SK-N-SH (cell line): ENCODE measurements around the gene PCGF3. TPM values are rescaled to one million over a fixed set of nuclear protein-coding genes. Genes with fewer than 3 reads are reported as not detected.

Experiments
- CTCF ChIA-PET: fragments of 300-600, 350-600 bp; formaldehyde crosslinking; extraction: SDS; loops from one replicate; lab custom pipeline; 2021; lab: Yijun Ruan, JAX
- POLR2A ChIA-PET: fragments of 350-600 bp; sonication (Branson Sonifier 250); formaldehyde crosslinking; extraction: SDS; loops from one replicate; lab custom pipeline; 2020; ENCODE audit warnings: antibody characterized with exemption, inconsistent platforms; lab: Yijun Ruan, JAX
- DNase-seq: peaks from one replicate; pipeline ENCODE4 v3.0.0; 2012
- H2AFZ ChIP-seq: fragments of 200-600 bp; sonication (generic); 2 replicates; pipeline ENCODE4 v1.8.1; 2016; ENCODE audit warnings: antibody characterized with exemption, mild to moderate bottlenecking, low read depth
- H3F3A ChIP-seq: fragments of 200-600 bp; sonication (generic); replicated peaks from 2 replicates; pipeline ENCODE3; 2016; ENCODE audit warnings: antibody characterized with exemption, mild to moderate bottlenecking; ENCODE audit not compliant: insufficient read depth
- H3K27ac ChIP-seq, 2 experiments: fragments of 200-500 bp in 1 of 2; fragments of 200-600 bp in 1 of 2; sonication (Bioruptor generic) in 1 of 2; sonication (generic), shearing (Covaris generic) in 1 of 2; 2 replicates each; pipeline versions ENCODE4 v1.5.1 to v1.6.1; 2014 to 2016; ENCODE audit warnings: low read depth in 2 of 2, inconsistent platforms in 1 of 2, low read length in 1 of 2, mild to moderate bottlenecking in 1 of 2, mixed read lengths in 1 of 2
- H3K27me3 ChIP-seq: fragments of 200-600 bp; sonication (generic), shearing (Covaris generic); 2 replicates; pipeline ENCODE4 v1.6.1; 2016; ENCODE audit warnings: mixed run types; ENCODE audit not compliant: insufficient read depth
- H3K36me3 ChIP-seq, 2 experiments: fragments of 200-500 bp in 1 of 2; fragments of 200-600 bp in 1 of 2; sonication (Bioruptor generic) in 1 of 2; sonication (generic) in 1 of 2; replicated peaks in 1 of 2; 2 replicates each; pipeline versions ENCODE3 to v1.5.1; 2014 to 2016; ENCODE audit warnings: low read length in 1 of 2, mild to moderate bottlenecking in 1 of 2; ENCODE audit not compliant: insufficient read depth in 2 of 2, control insufficient read depth in 1 of 2
- H3K4me1 ChIP-seq, 2 experiments: fragments of 200-500 bp in 1 of 2; fragments of 200-600 bp in 1 of 2; sonication (Bioruptor generic) in 1 of 2; sonication (generic), shearing (Covaris generic) in 1 of 2; 2 replicates each; pipeline versions ENCODE4 v1.5.1 to v1.6.1; 2014 to 2016; ENCODE audit warnings: low read depth in 1 of 2, low read length in 1 of 2, mixed run types in 1 of 2; ENCODE audit not compliant: insufficient read depth in 2 of 2, control insufficient read depth in 1 of 2
- H3K4me2 ChIP-seq: fragments of 200-600 bp; sonication (generic), shearing (Covaris generic); 2 replicates; pipeline ENCODE4 v1.6.1; 2017; ENCODE audit warnings: mixed run types
- H3K4me3 ChIP-seq, 2 experiments: fragments of 200-500 bp in 1 of 2; fragments of 200-600 bp in 1 of 2; sonication (Bioruptor generic) in 1 of 2; sonication (generic), shearing (Covaris generic) in 1 of 2; 2 replicates each; pipeline versions ENCODE4 v1.5.1 to v1.8.1; 2014 to 2016; ENCODE audit warnings: low read depth in 2 of 2, inconsistent platforms in 1 of 2, low read length in 1 of 2, mild to moderate bottlenecking in 1 of 2, mixed read lengths in 1 of 2, moderate library complexity in 1 of 2
- H3K79me2 ChIP-seq: fragments of 200-600 bp; sonication (generic); 2 replicates; pipeline ENCODE4 v1.8.1; 2017; ENCODE audit warnings: mild to moderate bottlenecking; ENCODE audit not compliant: insufficient read depth
- H3K9ac ChIP-seq: fragments of 200-600 bp; sonication (generic); 2 replicates; pipeline ENCODE4 v1.6.1; 2017; ENCODE audit warnings: mixed run types
- H3K9me2 ChIP-seq: fragments of 200-600 bp; sonication (generic); 2 replicates; pipeline ENCODE4 v1.6.1; 2017; ENCODE audit warnings: mixed run types
- H3K9me3 ChIP-seq: fragments of 200-600 bp; sonication (generic); 2 replicates; pipeline ENCODE4 v1.6.1; 2017; ENCODE audit warnings: mixed run types, mild to moderate bottlenecking, moderate library complexity
- H4K20me1 ChIP-seq: fragments of 200-600 bp; sonication (generic); 2 replicates; pipeline ENCODE4 v1.6.1; 2017; ENCODE audit warnings: mild to moderate bottlenecking, mixed run types; ENCODE audit not compliant: insufficient read depth
- CHD2 ChIP-seq: fragments of 150-350 bp; IDR thresholded peaks from 2 replicates; pipeline ENCODE4 v1.6.1; 2018; ENCODE audit warnings: low read length; ENCODE audit not compliant: partially characterized antibody
- ELF1 ChIP-seq: IDR thresholded peaks from 2 replicates; pipeline ENCODE4 v1.4.0; 2012
- EZH2phosphoT487 ChIP-seq: fragments of 200-600 bp; sonication (generic); IDR thresholded peaks from 2 replicates; pipeline ENCODE4 v1.6.1; 2017; ENCODE audit warnings: low read depth, mixed run types, mild to moderate bottlenecking, antibody characterized with exemption, moderate library complexity, borderline replicate concordance
- FOSL2 ChIP-seq: IDR thresholded peaks from 2 replicates; pipeline ENCODE4 v1.4.0; 2012; ENCODE audit warnings: low read depth, mild to moderate bottlenecking, moderate library complexity, borderline replicate concordance
- FOXJ3 ChIP-seq: sonication (generic); formaldehyde crosslinking; IDR thresholded peaks from 2 replicates; pipeline ENCODE4 v1.5.1; 2020; ENCODE audit warnings: mild to moderate bottlenecking, missing genetic modification reagents
- GABPA ChIP-seq: IDR thresholded peaks from 2 replicates; pipeline ENCODE4 v1.4.0; 2012; ENCODE audit warnings: low read depth, mild to moderate bottlenecking
- JUND ChIP-seq: IDR thresholded peaks from 2 replicates; pipeline ENCODE4 v1.4.0; 2012
- MEF2A ChIP-seq: IDR thresholded peaks from 2 replicates; pipeline ENCODE4 v1.4.0; 2012; ENCODE audit warnings: low read depth, borderline replicate concordance
- MXI1 ChIP-seq: IDR thresholded peaks from 2 replicates; pipeline ENCODE4 v1.6.1; 2012; ENCODE audit warnings: mild to moderate bottlenecking, low read depth, low read length, improper control_type of control experiment
- NFIC ChIP-seq: IDR thresholded peaks from 2 replicates; pipeline ENCODE4 v1.4.0; 2012; ENCODE audit warnings: borderline replicate concordance
- NRF1 ChIP-seq: IDR thresholded peaks from 2 replicates; pipeline ENCODE4 v1.6.1; 2012; ENCODE audit warnings: low read depth, mild to moderate bottlenecking, low read length
- PBX3 ChIP-seq: IDR thresholded peaks from 2 replicates; pipeline ENCODE4; 2012
- POLR2AphosphoS5 ChIP-seq: IDR thresholded peaks from 2 replicates; pipeline ENCODE4 v1.6.1; 2012; ENCODE audit warnings: low read depth, low read length
- RAD21 ChIP-seq: IDR thresholded peaks from 2 replicates; pipeline ENCODE4 v1.6.1; 2012; ENCODE audit warnings: mild to moderate bottlenecking, low read length
- TCF12 ChIP-seq: IDR thresholded peaks from 2 replicates; pipeline ENCODE4 v1.4.0; 2012
- TEAD4 ChIP-seq: IDR thresholded peaks from 2 replicates; pipeline ENCODE4 v1.4.0; 2012; ENCODE audit warnings: mild to moderate bottlenecking, borderline replicate concordance; ENCODE audit not compliant: insufficient read depth
- USF1 ChIP-seq: IDR thresholded peaks from 2 replicates; pipeline ENCODE4 v1.4.0; 2012; ENCODE audit warnings: low read depth, borderline replicate concordance
- YY1 ChIP-seq: IDR thresholded peaks from 2 replicates; pipeline ENCODE4 v1.4.0; 2012; ENCODE audit warnings: low read depth, mild to moderate bottlenecking
- WGBS: methylation state at CpG from one replicate; pipeline ENCODE4 v1.1.6; 2017; ENCODE audit warnings: low lambda C conversion rate; 5-methylcytosine and 5-hydroxymethylcytosine counted together
- polyA plus RNA-seq, 3 experiments: library from polyadenylated mRNA; depleted of rRNA; stranded (reverse); fragments of >200 nt; gene quantifications; 2 replicates each; pipeline ENCODE4 v1.2.3, GENCODE V29; 2012
- TF ChIP-seq, protein P1 (sequence below): IDR thresholded peaks from 2 replicates; pipeline ENCODE4 v1.4.0; 2012; ENCODE audit warnings: low read depth, borderline replicate concordance
- TF ChIP-seq, protein P2 (sequence below): fragments of 200-600 bp; sonication (generic); IDR thresholded peaks from 2 replicates; pipeline ENCODE4 v1.6.1; 2017; ENCODE audit warnings: antibody characterized with exemption, mild to moderate bottlenecking, moderate library complexity

Gene PCGF3
- polyA plus RNA-seq, 1 of the 3 experiments (the other 2 are of a cell fraction), result 44.8 TPM

GRCh38 chr4:793941-794621 is 88.4 kb downstream of the PCGF3 start (continued):
- no peak for TF ChIP-seq ELF1
- no peak for TF ChIP-seq NFIC

DNA sequence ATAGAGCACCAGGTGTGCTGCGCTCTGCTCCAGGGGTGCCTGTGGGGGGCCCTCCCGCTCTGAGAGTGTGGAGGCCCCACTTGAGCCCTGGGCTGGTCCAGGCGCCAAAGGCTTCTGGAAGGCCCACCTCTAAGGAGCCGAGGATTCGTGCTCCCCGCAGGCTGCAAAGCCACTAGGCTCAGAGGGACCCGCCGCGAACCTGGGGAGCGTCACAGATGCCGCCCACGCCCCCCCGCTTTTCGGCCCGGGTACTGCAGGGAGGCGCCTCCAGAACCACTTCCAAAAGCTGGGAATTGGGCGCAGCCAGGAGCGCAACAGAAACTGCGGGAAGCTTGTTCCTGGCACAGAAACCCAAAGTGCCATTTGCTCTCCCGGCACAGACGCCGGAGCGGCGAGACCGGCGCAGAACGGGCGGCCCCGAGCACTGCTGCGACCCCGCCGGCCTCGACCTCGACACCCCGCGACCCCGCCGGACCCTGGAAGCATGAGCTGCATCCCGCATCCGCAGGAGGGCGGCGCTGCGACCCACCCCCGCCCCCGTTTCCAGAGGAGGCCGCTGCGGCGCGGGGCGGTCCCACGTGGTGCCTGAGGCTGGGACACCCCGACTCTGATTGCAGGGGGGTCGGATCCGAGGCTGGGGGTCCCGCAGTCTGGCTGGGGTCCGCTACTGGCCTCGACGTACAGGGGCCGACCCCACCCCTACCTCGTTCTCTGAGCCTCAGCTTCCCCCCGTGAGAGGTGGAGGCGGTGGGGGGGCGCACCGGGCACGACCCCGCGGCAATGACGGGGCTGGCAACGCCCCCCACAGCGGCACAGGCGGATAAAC is 89.5 kb downstream of the PCGF3 start:
- WGBS, result 68% methylated on average over 28 of the region's 71 CpGs
- CTCF ChIA-PET, result interaction anchor here (0.9 to 2.3 kb wide), 3 partner anchors 12 to 137 kb away, joined by 3 to 7 read pairs (median 3); partner anchors contain the start of genes GAK and TMEM175
- Histone ChIP-seq H3K79me2 (no peaks in the 10 kb centered on the region), H3K9me2 (no peaks in the 10 kb centered on the region), H3K4me2 (no peak overlapping the region), H3K4me1 (peaks cover 0 to 2% of the 10 kb centered on the region in 2 experiments; a peak in 1 of 4 replicates), H3F3A (no peaks in the 10 kb centered on the region), H3K27ac (no peak overlapping the region), H3K9ac (no peak overlapping the region), H3K36me3 (no peaks in the 10 kb centered on the region), H3K4me3 (no peak overlapping the region), H3K9me3 (no peaks in the 10 kb centered on the region), H2AFZ (no peak overlapping the region), H3K27me3 (0 out of 2 replicates have a peak, but pooled peaks cover 5% of the 10 kb centered on the region), H4K20me1 (no peaks in the 10 kb centered on the region)
- DNase-seq, result no peak
- POLR2A ChIA-PET, result no interaction called here
- no peak for TF ChIP-seq NFIC
- no peak for TF ChIP-seq RAD21
- TF ChIP-seq PBX3, result no peak
- TF ChIP-seq GABPA, result no peak
- TF ChIP-seq TCF12, result no peak
- no peak for TF ChIP-seq NRF1
- no peak for TF ChIP-seq FOSL2
- TF ChIP-seq POLR2AphosphoS5, result no peak
- no peak for TF ChIP-seq FOXJ3 (CRISPR knock-in tag)
- TF ChIP-seq MXI1, result no peak
- no peak for TF ChIP-seq EZH2phosphoT487
- TF ChIP-seq YY1, result no peak
- no peak for TF ChIP-seq JUND
- TF ChIP-seq, protein P1, sequence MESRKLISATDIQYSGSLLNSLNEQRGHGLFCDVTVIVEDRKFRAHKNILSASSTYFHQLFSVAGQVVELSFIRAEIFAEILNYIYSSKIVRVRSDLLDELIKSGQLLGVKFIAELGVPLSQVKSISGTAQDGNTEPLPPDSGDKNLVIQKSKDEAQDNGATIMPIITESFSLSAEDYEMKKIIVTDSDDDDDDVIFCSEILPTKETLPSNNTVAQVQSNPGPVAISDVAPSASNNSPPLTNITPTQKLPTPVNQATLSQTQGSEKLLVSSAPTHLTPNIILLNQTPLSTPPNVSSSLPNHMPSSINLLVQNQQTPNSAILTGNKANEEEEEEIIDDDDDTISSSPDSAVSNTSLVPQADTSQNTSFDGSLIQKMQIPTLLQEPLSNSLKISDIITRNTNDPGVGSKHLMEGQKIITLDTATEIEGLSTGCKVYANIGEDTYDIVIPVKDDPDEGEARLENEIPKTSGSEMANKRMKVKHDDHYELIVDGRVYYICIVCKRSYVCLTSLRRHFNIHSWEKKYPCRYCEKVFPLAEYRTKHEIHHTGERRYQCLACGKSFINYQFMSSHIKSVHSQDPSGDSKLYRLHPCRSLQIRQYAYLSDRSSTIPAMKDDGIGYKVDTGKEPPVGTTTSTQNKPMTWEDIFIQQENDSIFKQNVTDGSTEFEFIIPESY, result no peak
- no peak for TF ChIP-seq MEF2A
- TF ChIP-seq, protein P2, sequence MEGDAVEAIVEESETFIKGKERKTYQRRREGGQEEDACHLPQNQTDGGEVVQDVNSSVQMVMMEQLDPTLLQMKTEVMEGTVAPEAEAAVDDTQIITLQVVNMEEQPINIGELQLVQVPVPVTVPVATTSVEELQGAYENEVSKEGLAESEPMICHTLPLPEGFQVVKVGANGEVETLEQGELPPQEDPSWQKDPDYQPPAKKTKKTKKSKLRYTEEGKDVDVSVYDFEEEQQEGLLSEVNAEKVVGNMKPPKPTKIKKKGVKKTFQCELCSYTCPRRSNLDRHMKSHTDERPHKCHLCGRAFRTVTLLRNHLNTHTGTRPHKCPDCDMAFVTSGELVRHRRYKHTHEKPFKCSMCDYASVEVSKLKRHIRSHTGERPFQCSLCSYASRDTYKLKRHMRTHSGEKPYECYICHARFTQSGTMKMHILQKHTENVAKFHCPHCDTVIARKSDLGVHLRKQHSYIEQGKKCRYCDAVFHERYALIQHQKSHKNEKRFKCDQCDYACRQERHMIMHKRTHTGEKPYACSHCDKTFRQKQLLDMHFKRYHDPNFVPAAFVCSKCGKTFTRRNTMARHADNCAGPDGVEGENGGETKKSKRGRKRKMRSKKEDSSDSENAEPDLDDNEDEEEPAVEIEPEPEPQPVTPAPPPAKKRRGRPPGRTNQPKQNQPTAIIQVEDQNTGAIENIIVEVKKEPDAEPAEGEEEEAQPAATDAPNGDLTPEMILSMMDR, result no peak
- TF ChIP-seq USF1, result no peak
- no peak for TF ChIP-seq TEAD4
- TF ChIP-seq CHD2, result no peak
